Adrenal gland (tissue), 12 donors: ENCODE data around the gene CTBP2. TPM values are rescaled to one million over a fixed set of nuclear protein-coding genes. Genes with fewer than 3 reads are reported as not detected.

ENCODE experiments used
- DNase-seq, 7 donors: peaks; one replicate each; pipeline ENCODE4 v3.0.0-alpha.2; 2019 to 2020
- H3K27ac ChIP-seq, 5 donors: fragments of 200-600 bp; sonication (generic) in 4 of 5; 1 replicate in 3 of 5; 2 replicates in 2 of 5; pipeline versions ENCODE4 v1.5.1 to v1.8.0; 2016 to 2020; ENCODE audit warnings: mild to moderate bottlenecking in 1 of 5
- H3K27me3 ChIP-seq: fragments of 200-600 bp; 2 replicates; pipeline ENCODE4 v1.8.0; 2021
- H3K36me3 ChIP-seq, 2 donors: fragments of 200-600 bp; replicated peaks in 1 of 2; 1 replicate in 1 of 2; 2 replicates in 1 of 2; pipeline versions ENCODE4 v1.5.1 to v1.8.0; 2018 to 2022
- H3K4me1 ChIP-seq, 2 donors: fragments of 200-600 bp; replicated peaks in 1 of 2; 1 replicate in 1 of 2; 2 replicates in 1 of 2; pipeline versions ENCODE4 v1.5.1 to v1.8.0; 2018 to 2021
- H3K4me3 ChIP-seq, 4 donors: fragments of 200-600 bp; sonication (generic) in 3 of 4; one replicate each; pipeline ENCODE4 v1.5.1; 2016 to 2018
- H3K9me3 ChIP-seq, 3 donors: fragments of 200-600 bp; sonication (generic) in 1 of 3; replicated peaks in 1 of 3; 1 replicate in 2 of 3; 2 replicates in 1 of 3; pipeline versions ENCODE4 v1.5.1 to v1.8.0; 2016 to 2021
- CTCF ChIP-seq, 6 experiments: fragments of 450-650 bp in 4 of 6; fragments of 200-600 bp in 2 of 6; sonication (generic) in 1 of 6; IDR thresholded peaks; 1 replicate in 5 of 6; 2 replicates in 1 of 6; pipeline versions ENCODE4 v1.5.1 to v1.8.0; 2016 to 2021; ENCODE audit warnings: antibody characterized with exemption in 6 of 6, mild to moderate bottlenecking in 2 of 6, moderate library complexity in 1 of 6
- POLR2A ChIP-seq, 2 donors: fragments of 450-650 bp; IDR thresholded peaks; one replicate each; pipeline ENCODE4 v1.6.1; 2017; ENCODE audit warnings: antibody characterized with exemption in 2 of 2, mild to moderate bottlenecking in 2 of 2, moderate library complexity in 1 of 2
- WGBS, 4 donors: extraction: QIAGEN DNeasy Blood & Tissue Kit in 2 of 4; methylation state at CpG; one replicate each; pipeline versions ENCODE4 v1.1.5 to v1.1.7; 2013 to 2017; 5-methylcytosine and 5-hydroxymethylcytosine counted together
- intact Hi-C, 2 donors: fragments of 100-400 bp; cut with DNase I; formaldehyde crosslinking; loops; one replicate each; pipeline versions ENCODE4 v1.14.1 to v1.15.0; 2022 to 2023
- polyA plus RNA-seq, 3 donors: library from polyadenylated mRNA; stranded (reverse); fragments of 200-250 nt in 2 of 3; fragments of 350-450 nt in 1 of 3; fragmentation: Illumina TruSeq in 1 of 3; extraction: RNeasy Lipid Tissue Mini Kit (QIAGEN cat#74804) in 1 of 3; gene quantifications; one replicate each; pipeline ENCODE4 v1.2.3, GENCODE V29; 2013 to 2014
- total RNA-seq, 9 donors: library from RNA; depleted of rRNA in 4 of 9; stranded (reverse); fragments of >200 nt in 4 of 9; fragments of 120-200 nt in 1 of 9; fragmentation: NEBNext Ultra II Directional in 1 of 9; extraction: Animal tissue kit (Norgen Biotek cat#: 25700) in 1 of 9; gene quantifications; one replicate each; pipeline versions ENCODE4 v1.1.0 to v1.2.4, GENCODE V29; 2013 to 2023
- donor health status: healthy with polysubstance abuse.
- donor health status: Bipolar disorder and iron deficiency.
- donor health status: DM: yes; HTN: yes; CAD: no.
- donor health status: DM: no; HTN: no; CAD: no.
- donor health status: DM: no; HTN: no; CAD: no.
- donor health status: DM: yes; HTN: yes; CAD: no.

CTBP2 gene
- total and polyA plus RNA-seq, 12 donors, result 25.3 to 66.5 (median 45.7) TPM

- Histone ChIP-seq H3K27me3 (no peaks in the 10 kb centered on the region), H3K27ac (no peak overlapping the region), H3K4me1 (peaks cover 0 to 36% of the 10 kb centered on the region in 2 donors), H3K9me3 (no peaks in the 10 kb centered on the region), H3K36me3 (no peaks in the 10 kb centered on the region), H3K4me3 (no peak overlapping the region)
- WGBS, 4 donors, result 93 to 97% (median 95%) methylated on average over 20 of the region's 20 CpGs
- TF ChIP-seq POLR2A (IDR thresholded peaks at IDR 0.05) (no peak), CTCF (IDR thresholded peaks at IDR 0.05) (no peak)
- no peak for DNase-seq
- intact Hi-C loops, result no loop called here
These were observed 62.8 kb downstream of the CTBP2 start for GRCh38 chr10:125097409-125098070.

- Histone ChIP-seq H3K27ac (no peak overlapping the region), H3K4me3 (no peak overlapping the region), H3K36me3 (no peaks in the 10 kb centered on the region), H3K4me1 (peaks cover 0 to 34% of the 10 kb centered on the region in 2 donors), H3K27me3 (no peaks in the 10 kb centered on the region), H3K9me3 (no peaks in the 10 kb centered on the region)
- no peak for TF ChIP-seq CTCF (IDR thresholded peaks at IDR 0.05)
- no peak for TF ChIP-seq POLR2A (IDR thresholded peaks at IDR 0.05)
- 93 to 98% (median 97%) methylated on average over 2 of the region's 2 CpGs for WGBS, 4 donors
- intact Hi-C loops, result no loop called here
- no peak for DNase-seq
These were observed 63.4 kb downstream of the CTBP2 start for GRCh38 chr10:125096975-125097374.

- WGBS, 4 donors, result 81 to 87% (median 83%) methylated on average over 6 of the region's 6 CpGs
- TF ChIP-seq POLR2A (IDR thresholded peaks at IDR 0.05) (no peak), CTCF (IDR thresholded peaks at IDR 0.05) (no peak)
- Histone ChIP-seq H3K27me3 (no peaks in the 10 kb centered on the region), H3K4me3 (no peak overlapping the region), H3K4me1 (peaks cover 0 to 32% of the 10 kb centered on the region in 2 donors), H3K9me3 (no peaks in the 10 kb centered on the region), H3K36me3 (no peaks in the 10 kb centered on the region), H3K27ac (no peak overlapping the region)
- no peak for DNase-seq
- intact Hi-C loops, result no loop called here
These were observed 64.0 kb downstream of the CTBP2 start for GRCh38 chr10:125096371-125096770.

GRCh38 chr10:125095776-125096175 lies 64.6 kb downstream of the CTBP2 start:
- H3K27ac ChIP-seq, result no peak overlapping the region
- H3K27me3 ChIP-seq, result no peaks in the 10 kb centered on the region
- H3K4me3 ChIP-seq, result no peak overlapping the region
- intact Hi-C loops, result no loop called here
- WGBS, 4 donors, result 64 to 81% (median 77%) methylated on average over 5 of the region's 5 CpGs
- no peak for DNase-seq
- TF ChIP-seq POLR2A (IDR thresholded peaks at IDR 0.05), result no peak
- TF ChIP-seq CTCF (IDR thresholded peaks at IDR 0.05), result no peak
- no peaks in the 10 kb centered on the region for H3K9me3 ChIP-seq
- no peaks in the 10 kb centered on the region for H3K36me3 ChIP-seq
- peaks cover 0 to 32% of the 10 kb centered on the region in 2 donors for H3K4me1 ChIP-seq
